HG03442 (cell line): ENCODE results near the gene LUZP1.

Source experiments
- ATAC-seq: cut with Tn5 transposase; IDR thresholded peaks from one replicate; pipeline ENCODE4 v1.9.1; 2021; ENCODE audit warnings: mild to moderate bottlenecking, moderate library complexity; ENCODE audit not compliant: unreplicated experiment

LUZP1 gene

DNA sequence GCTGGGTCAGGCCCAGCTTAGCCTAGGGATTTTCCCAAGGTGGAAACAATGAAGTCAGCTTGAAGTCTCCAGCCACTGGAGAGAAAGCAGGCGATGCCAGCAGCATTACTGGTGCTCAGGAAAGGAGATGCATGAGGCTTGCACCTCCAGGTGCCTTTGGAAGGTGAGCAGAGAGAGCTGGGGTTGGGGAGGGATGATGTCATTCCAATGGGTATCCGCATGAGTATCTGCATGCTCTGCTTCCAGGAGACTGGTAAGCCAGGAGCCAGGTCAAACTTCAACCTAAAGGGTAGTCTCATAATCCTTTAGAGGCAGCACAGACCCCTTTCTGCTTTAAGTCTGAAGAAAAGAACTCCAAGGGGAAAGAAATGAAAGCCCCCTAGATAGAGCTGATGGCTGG is 80.6 kb downstream of the LUZP1 start:
- ATAC-seq = no peak

DNA sequence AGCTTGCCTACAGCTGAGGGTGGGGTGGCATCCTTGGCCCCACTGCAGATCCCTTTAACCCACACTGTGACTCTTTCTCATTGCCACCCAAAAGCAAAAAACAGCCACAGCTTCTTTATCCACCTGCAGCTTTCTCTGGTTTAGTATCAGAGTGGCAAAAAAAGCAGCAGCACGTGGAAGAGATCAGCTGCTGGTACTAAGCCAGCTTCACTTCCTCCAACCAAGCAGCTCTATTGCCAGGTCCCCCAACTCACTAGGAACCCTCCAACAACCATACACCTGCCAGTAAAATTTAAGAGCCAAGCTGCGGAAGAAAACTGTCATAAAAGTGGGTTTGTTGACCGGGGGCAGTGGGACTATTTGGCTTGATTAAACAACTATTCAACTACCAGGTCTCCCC is 83.0 kb downstream of the LUZP1 start:
- ATAC-seq = no peak

DNA sequence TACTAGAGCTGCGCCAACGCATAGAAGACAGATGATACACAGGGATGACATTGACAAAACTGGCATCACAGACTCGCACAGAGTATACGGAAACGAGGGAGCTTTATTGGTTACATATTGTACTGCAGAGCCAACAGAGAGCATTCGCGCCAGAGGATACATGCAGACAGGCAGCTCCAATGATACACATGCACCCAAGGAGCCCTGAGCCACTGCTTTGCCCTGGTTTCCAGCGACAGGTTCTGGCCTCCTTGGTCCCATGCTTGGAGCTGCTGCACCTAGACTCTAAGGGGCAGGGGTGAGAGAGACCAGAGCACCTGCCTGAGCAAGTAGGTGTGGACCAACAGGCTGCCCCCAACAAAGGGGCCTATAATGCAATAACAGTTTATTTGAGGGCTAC is 83.8 kb downstream of the LUZP1 start:
- ATAC-seq = no peak

DNA sequence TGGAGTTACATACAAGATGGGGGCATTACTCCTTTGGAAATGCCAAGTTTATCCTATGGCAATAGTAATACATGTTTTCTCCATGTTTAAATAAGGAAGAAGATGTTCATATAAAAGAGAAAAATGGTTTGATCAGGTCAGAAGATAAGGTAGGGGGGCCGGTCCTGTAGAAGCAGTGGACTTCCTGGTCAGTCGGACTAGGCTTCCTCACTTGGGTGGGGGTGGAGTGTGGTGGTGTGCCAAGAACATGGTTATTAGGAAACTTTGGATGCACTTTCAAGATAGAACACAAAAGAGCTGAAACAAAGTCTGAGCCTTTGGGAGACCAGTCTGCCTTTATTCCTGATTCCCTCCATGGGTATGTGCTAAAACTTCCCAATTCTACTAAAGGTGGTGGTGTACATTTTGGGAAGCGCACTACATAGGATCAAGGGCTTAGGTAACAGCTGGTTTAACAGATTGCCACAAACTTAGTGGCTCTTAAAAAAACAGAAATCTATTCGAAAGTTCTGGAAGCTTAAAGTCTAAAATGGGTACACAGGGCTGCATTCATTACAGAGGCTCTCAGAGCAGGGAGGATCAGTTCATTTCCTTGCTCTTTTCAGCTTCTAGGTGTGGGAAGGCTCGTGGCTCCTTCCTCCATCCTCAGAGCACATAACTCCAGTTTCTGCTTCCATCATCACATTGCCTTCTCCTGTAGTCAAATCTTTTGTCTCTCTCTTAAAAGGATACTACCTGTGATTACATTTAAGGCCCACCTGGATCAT is 84.8 kb downstream of the LUZP1 start:
- no peak for ATAC-seq

DNA sequence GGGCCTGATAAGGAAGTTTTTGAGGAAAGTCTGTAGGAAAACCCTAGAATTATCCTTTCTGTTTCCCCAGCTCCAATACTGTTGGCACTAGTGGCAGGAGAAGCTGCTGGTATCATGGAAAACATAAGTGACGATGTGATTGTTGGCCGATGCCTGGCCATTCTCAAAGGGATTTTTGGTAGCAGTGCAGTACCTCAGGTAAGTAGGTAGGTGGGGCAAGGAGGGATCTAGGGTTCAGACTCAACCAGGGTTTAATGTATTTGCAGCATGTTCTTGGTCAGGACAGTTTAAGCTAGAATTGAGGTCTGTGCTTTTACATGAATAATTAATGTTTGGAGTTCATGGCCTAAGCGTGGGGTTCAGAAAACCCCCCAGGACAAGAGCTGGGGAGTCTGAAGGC is 87.3 kb downstream of the LUZP1 start:
- no peak for ATAC-seq

DNA sequence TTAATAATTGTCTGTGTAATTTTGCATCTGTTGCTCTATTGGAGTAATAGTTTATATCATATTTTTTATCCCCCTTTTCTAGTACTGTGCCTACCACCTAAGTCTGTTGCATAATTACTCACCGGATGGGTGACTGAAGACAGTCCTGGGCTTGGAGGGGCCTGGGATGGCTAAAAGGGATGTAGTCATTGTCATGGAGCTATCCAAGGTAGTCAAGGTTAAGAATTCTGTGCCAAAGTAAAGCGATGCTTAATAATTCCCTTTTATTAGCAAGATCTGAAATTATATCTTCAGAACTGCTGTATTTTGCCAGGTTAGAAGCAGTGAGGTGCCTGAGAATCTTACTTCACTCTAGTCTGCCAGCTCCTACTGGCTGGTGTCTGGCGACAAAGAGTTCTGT is 87.8 kb downstream of the LUZP1 start:
- ATAC-seq = no peak

DNA sequence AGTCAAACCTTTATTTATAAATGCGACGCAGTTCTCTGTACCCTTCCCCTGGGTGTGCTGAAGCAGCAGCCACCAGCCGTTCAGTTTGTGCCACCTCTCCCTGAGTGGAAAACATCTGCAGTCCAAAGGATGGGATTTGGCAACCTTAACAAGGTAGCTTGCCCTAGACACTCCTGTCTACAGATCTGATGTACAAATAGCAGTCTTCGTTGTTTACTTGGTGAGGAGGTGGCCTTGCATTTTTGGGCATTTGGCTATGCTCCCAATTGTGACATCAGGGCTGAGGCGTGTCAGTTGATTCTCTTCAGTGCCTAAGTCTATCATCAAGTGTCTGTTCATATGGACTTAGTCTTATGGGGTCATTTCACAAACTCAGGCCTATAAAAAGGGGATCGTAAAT is 89.6 kb downstream of the LUZP1 start:
- no peak for ATAC-seq

DNA sequence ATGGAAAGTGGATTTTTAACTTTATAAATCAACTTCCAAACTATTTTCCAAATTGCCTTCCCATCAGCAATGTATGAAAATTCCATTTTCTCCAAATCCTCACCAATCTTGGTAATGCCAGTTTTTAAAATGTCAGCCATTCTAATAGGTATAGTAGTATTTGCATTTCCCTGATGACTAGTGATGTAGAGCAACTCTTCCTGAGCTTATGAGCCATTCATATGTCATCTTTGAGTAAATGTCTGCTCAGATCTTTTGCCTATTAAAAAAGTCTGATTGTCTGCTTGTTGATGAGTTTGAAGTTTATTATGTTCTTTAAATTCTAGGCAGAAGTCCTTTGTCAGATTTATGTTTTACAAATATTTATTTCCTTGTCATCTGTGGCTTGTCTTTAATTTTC is 94.6 kb downstream of the LUZP1 start:
- no peak for ATAC-seq

DNA sequence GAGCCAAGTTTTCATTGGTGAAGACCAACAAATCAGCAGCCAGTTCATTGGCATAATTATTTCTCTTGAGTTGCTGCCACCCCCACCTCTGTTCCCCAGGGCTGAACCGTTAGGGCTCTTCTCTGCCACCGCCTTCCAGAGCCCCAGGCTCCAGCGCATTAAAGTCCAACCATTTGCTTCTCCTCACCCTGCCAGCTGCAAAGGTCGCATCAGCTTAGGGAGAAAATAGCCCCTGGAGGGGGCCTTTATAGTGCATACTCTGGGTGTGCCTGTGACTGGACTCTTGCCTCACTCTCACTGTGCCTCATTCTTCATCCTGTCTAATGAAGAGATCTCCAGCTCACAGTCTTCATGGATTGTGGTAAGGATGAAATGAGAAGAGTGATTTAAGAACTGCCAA is 99.0 kb downstream of the LUZP1 start:
- no peak for ATAC-seq

DNA sequence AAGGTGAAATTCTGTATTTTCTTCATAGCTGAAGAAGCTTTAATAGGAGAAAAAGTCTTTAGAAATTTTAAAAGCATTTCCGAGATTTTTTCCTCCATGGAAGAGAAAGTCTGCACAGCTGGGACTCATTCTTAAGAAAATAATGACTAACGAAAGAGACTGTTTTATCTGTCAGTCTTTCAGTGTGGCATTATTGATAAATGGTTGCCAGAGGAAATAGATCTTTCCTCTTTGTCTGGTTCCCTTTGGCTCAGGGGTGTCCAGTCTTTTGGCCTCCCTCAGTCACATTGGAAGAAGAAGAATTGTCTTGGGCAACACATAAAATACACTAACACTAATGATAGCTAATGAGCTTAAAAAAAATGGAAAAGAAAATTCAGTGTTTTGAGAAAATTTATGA is 99.5 kb downstream of the LUZP1 start:
- ATAC-seq = no peak

DNA sequence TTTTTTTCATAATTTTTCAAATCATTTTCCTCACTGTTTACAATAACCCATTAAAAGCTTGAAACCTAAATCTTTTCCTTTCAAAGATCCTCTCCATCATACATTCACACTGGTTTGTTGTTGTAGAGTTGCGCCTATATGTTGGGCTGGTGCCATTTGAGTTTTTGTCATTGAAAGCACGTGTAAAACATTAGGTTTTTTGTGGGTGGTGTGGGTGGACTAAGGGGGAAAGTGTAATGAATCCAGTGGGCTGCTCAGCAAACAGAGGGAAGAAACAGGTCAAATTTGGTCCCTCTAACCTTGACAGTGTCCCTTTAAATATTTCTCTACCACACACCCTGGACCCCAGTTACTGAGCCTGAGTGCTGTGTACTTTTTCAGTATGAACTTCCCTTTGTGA is 102.6 kb downstream of the LUZP1 start:
- no peak for ATAC-seq

DNA sequence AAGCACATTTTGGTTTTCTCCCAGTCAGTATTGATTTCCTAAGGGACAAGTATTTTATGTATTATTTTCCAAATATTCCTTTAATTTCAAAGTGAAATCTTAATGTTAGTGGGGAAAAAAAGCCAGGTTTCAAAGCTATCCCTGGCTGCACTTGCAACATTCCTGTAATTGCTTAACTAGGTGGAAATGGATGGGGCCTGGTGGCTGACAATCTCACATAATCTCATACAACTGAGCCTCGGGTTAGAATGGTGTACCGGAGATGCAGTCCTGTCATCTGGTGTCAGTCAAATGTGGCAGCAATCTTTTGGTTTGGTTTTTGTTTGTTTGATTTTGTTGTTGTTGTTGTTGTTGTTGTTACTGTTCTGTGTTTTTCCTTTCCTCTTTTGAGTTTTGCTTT is 103.3 kb downstream of the LUZP1 start:
- no peak for ATAC-seq

DNA sequence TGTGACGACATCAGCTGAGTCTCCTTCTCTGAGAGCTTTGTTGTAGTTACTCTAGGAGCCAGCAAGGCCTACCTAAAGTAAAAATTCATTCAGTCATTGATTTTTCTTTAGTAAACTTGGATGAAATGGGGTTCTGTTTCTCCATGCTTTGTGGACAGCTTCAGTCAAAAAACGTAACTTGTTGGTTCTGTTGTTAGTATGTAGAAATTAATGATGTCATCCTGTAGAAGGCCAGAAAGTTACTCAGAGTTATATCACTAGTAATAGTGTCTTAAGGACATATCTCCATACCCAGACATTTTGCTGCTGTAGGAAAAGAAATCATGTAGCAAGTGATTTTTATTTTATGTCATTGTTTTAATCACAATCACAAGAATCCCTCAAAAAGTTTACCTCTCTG is 106.4 kb downstream of the LUZP1 start:
- ATAC-seq = no peak

DNA sequence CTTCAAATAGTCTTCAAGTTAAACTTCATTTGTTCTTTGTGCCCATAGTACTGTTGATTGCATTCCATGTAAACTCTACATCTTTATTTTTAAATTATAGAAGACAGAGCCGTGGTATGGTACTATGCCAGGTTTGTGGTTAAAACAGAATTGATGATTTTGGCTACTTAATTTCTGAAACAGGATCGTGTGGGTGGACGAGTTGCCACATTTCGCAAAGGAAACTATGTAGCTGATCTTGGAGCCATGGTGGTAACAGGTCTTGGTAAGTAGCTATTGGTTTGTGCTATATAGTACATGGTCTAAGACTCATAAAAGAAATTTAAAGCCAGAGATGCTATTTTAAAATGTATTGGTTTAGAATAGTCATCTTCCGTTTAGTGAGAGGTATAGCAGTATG is 111.4 kb downstream of the LUZP1 start:
- no peak for ATAC-seq

DNA sequence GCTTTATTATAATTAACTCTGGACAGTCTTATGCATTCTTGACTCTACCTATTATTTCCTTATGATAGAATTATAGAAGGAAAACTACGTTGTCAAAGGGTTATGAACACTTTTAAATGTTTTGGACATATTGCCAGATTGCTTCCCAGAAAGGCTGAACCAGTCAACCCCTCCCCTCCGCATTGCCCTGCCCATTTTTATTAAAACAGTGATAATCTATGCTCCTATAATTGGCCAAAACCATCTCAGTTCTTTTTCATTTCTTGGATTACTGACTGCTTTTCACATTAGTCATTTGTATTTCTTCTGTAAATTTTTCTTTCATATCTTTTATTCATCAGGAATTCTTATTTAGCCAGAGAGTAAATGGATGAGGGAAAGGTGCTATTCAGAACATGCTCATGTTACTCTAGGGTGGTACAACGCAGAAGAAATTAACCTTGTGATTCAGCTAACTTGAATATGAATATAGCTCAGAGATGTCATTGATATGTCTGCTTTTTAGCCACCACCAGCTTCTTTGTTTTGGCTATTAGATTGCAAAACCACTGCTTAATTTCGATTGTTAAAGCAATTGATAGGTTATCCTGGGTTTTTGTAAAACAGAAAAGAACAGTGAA is 117.3 kb downstream of the LUZP1 start:
- no peak for ATAC-seq

DNA sequence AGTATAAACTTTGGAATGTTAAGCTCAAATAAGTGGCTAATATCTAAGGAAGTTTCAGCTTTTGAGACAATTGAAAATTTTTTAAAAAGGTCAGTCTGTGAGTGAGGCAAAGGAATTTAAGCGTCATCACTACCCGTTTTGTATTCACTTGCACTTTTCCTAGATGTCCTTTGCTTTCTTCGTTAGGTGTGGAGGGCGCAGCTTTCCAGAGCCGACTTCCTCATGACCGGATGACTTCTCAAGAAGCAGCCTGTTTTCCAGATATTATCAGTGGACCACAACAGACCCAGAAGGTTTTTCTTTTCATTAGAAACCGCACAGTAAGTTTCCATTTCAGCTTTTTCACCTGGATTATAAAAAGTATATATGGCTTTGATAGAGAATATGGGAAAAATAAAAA is 118.5 kb downstream of the LUZP1 start:
- no peak for ATAC-seq

DNA sequence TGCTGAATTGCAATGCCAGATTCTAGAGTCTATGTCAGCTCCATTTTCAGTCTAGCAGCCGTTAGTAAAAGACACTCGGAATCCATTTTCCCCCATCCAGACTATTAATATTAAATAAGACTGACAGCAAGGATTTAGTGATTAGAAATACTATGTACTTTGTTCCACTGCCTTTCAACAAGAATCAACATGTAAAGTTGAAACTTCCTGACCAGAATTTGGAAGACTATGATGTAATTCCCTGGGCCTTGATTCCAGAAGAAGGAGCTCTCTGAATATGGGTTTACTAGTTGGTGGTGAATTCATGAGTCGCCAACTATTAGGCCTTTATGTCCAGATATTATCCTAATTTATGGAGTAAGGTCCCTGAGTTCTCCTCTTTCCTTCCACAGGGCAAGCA is 124.6 kb downstream of the LUZP1 start:
- ATAC-seq = no peak

DNA sequence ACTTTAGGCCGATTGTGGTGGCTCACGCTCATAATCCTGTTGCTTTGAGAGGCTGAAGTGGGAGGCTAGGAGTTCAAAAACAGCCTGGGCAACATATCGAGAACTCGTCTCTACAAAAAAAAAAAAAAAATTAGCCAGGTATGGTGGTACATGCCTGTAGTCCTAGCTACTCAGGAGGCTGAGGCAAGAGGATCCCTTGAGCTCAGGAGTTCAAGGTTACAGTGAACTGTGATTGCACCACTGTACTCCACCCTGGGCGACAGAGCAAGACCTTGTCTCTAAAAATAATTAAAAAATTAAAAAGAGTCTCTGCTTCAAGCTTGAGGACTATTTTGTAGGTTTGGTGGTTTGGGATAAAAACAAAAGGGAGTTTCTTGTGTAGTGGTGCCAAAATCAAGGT is 128.1 kb downstream of the LUZP1 start:
- no peak for ATAC-seq

DNA sequence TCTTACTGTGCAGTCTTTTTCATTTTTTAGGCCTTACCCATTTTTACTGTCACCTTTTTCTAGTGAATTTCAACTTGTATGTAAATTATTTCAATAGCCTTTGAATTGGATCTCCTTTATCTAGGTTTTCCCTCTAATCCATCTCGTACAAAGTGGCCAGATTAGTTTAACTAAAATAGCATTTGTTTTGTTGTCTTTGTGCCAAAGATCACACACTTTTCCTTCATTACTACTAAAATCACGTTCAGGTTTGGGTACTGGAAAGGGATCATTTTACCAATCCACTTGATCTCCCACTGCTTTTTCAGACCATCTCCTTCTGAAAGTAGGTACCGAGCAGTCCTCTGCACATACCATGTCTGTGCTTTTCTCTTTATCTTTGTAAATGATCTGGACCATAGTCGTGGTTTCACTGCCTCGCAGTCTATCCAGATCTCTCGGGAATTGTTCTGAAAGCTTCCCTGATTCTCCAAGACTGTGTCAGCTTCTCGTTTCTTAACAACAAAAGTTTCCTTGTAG is 129.3 kb downstream of the LUZP1 start:
- no peak for ATAC-seq

DNA sequence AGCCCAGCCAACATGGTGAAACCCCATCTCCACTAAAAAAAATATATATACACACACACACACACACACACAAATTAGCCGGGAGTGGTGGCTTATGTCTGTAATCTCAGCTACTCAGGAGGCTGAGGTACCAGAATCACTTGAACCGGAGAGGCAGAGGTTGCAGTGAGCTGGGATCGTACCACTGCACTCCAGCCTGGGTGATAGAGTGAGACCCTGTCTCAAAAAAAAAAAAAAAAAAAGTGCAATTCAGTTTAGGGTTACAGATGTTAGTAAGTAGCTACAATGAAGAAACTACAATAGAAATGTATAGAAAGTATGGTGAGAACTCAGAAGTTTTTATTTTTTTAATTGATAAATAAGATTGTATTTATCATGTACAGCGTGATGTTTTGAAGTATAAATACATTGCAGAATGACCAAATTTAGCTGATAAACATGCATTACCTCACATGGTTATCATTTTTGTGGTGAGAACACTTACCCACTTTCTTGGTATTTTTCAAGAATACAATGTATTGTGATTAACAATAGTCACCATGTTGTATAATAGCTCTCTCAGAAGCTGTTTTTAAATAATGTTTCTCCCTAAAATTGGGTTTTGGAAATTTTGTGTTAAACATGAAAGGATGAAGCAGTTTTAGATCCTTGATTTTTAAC is 131.4 kb downstream of the LUZP1 start:
- no peak for ATAC-seq

DNA sequence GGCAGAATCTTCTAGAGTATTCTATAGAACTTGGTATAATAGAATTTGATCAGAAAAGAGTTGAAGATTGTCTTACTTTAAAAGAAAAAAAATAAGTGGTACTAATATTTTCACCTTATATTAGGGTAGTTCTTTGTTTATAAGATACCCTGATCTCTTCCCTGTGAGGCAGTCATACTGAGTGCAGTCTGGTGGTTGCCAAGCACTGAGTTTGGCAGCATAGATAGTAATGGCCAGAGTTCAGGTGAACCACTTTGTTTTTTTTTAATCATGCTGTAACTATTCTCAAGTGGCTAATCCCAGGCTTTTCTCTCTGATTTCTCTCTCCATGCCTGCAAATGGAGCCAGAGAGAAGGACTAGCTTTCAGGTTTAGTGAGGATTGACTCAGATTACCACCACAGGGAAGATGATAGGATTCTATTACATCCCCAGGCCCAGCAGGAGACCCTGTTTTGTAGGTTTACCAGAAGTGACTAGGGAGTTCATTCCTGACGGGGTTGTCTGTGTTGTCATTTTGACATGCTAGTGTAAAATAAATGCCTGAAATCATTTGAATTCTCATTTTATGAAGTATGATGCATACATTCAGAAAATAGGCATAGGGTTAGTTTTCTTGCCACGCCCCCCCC is 132.7 kb downstream of the LUZP1 start:
- no peak for ATAC-seq
